Neural cell (in vitro differentiated cells): ENCODE results near the gene UGT1A8. TPM values are rescaled to one million over a fixed set of nuclear protein-coding genes. Genes with fewer than 3 reads are reported as not detected.

ENCODE experiments used
- H2AFZ ChIP-seq: fragments of 200-600, 300-800 bp; sonication (generic), shearing (Covaris generic); 2 replicates; pipeline ENCODE4 v1.6.0; 2014; ENCODE audit warnings: low read depth, mild to moderate bottlenecking, antibody characterized with exemption, low read length, moderate library complexity
- H3F3A ChIP-seq: fragments of 200-600 bp; shearing (Covaris generic); 2 replicates; pipeline ENCODE4 v1.6.1; 2016; ENCODE audit warnings: mild to moderate bottlenecking, moderate library complexity, mixed read lengths, antibody characterized with exemption, low read length; ENCODE audit not compliant: insufficient read depth, poor library complexity, severe bottlenecking
- H3K27ac ChIP-seq: fragments of 200-600, 300-800 bp; sonication (generic), shearing (Covaris generic); 2 replicates; pipeline ENCODE4 v1.5.1; 2014; ENCODE audit warnings: mild to moderate bottlenecking, low read length, moderate library complexity
- H3K27me3 ChIP-seq: fragments of 300-800, 200-600 bp; sonication (generic), shearing (Covaris generic); 2 replicates; pipeline ENCODE4 v1.6.0; 2014; ENCODE audit warnings: mild to moderate bottlenecking, low read depth, low read length, moderate library complexity; ENCODE audit not compliant: insufficient read depth
- H3K36me3 ChIP-seq: fragments of 300-800, 200-600 bp; sonication (generic), shearing (Covaris generic); 2 replicates; pipeline ENCODE4 v1.5.1; 2014; ENCODE audit warnings: mild to moderate bottlenecking, antibody characterized with exemption, low read length, moderate library complexity; ENCODE audit not compliant: insufficient read depth
- H3K4me2 ChIP-seq: fragments of 300-800, 200-600 bp; sonication (generic), shearing (Covaris generic); 2 replicates; pipeline ENCODE4 v1.6.0; 2014; ENCODE audit warnings: mild to moderate bottlenecking, low read length
- H3K4me3 ChIP-seq: fragments of 300-800, 200-600 bp; sonication (generic), shearing (Covaris generic); 2 replicates; pipeline ENCODE4 v1.5.1; 2014; ENCODE audit warnings: mild to moderate bottlenecking, low read length, moderate library complexity
- H3K79me2 ChIP-seq: fragments of 200-600 bp; shearing (Covaris generic); replicated peaks from 2 replicates; pipeline ENCODE4 v1.6.0; 2014; ENCODE audit warnings: mild to moderate bottlenecking, low read length, moderate library complexity; ENCODE audit not compliant: insufficient read depth
- H3K9ac ChIP-seq: fragments of 300-800, 200-600 bp; sonication (generic), shearing (Covaris generic); 2 replicates; pipeline ENCODE4 v1.6.1; 2016; ENCODE audit warnings: mild to moderate bottlenecking, low read length, mixed read lengths
- H3K9me2 ChIP-seq: fragments of 200-600 bp; shearing (Covaris generic); 2 replicates; pipeline ENCODE4 v1.6.1; 2016; ENCODE audit warnings: mild to moderate bottlenecking, low read length, mixed read lengths; ENCODE audit not compliant: insufficient read depth
- H3K9me3 ChIP-seq: fragments of 200-600, 300-800 bp; sonication (generic), shearing (Covaris generic); 2 replicates; pipeline ENCODE4 v1.6.1; 2016; ENCODE audit warnings: mild to moderate bottlenecking, mixed run types, low read length, moderate library complexity, mixed read lengths
- H4K20me1 ChIP-seq: fragments of 200-600 bp; shearing (Covaris generic); 2 replicates; pipeline ENCODE4 v1.6.1; 2016; ENCODE audit warnings: mild to moderate bottlenecking, mixed run types; ENCODE audit not compliant: insufficient read depth
- EP300 ChIP-seq: fragments of 450-650 bp; conservative IDR thresholded peaks from 2 replicates; pipeline ENCODE4 v1.6.1; 2014; ENCODE audit warnings: antibody characterized with exemption, mild to moderate bottlenecking, moderate library complexity; ENCODE audit not compliant: poor library complexity, severe bottlenecking
- EZH2 ChIP-seq: fragments of 200-600, 300-800 bp; shearing (Covaris generic), sonication (generic); IDR thresholded peaks from 2 replicates; pipeline ENCODE4 v1.6.1; 2014; ENCODE audit warnings: antibody characterized with exemption, low read length, borderline replicate concordance, mild to moderate bottlenecking; ENCODE audit not compliant: insufficient read depth, poor library complexity, severe bottlenecking
- MXI1 ChIP-seq: fragments of 450-650 bp; conservative IDR thresholded peaks from 2 replicates; pipeline ENCODE4 v1.6.1; 2014; ENCODE audit warnings: antibody characterized with exemption, mild to moderate bottlenecking; ENCODE audit not compliant: poor library complexity, severe bottlenecking
- POLR2AphosphoS5 ChIP-seq: IDR thresholded peaks from 2 replicates; pipeline ENCODE4 v1.6.1; 2012
- RAD21 ChIP-seq: fragments of 450-650 bp; conservative IDR thresholded peaks from 2 replicates; pipeline ENCODE4 v1.6.1; 2014; ENCODE audit warnings: antibody characterized with exemption, mild to moderate bottlenecking, moderate library complexity
- SMC3 ChIP-seq: fragments of 450-650 bp; conservative IDR thresholded peaks from 2 replicates; pipeline ENCODE4 v1.6.1; 2014; ENCODE audit warnings: antibody characterized with exemption, mild to moderate bottlenecking, moderate library complexity; ENCODE audit not compliant: poor library complexity
- TAF1 ChIP-seq: IDR thresholded peaks from 2 replicates; pipeline ENCODE4 v1.6.1; 2012; ENCODE audit warnings: low read depth
- polyA plus RNA-seq: library from polyadenylated mRNA; depleted of rRNA; stranded (reverse); fragments of >200 nt; gene quantifications from 2 replicates; pipeline ENCODE4 v1.2.3, GENCODE V29; 2014
- TF ChIP-seq, protein P1 (sequence below): IDR thresholded peaks from 2 replicates; pipeline ENCODE4 v1.6.1; 2012; ENCODE audit warnings: borderline replicate concordance
- TF ChIP-seq, protein P2 (sequence below): fragments of 450-650 bp; IDR thresholded peaks from 2 replicates; pipeline ENCODE4 v1.5.1; 2014; ENCODE audit warnings: antibody characterized with exemption, mild to moderate bottlenecking, moderate library complexity; ENCODE audit not compliant: poor library complexity, severe bottlenecking

UGT1A8 gene
- polyA plus RNA-seq, 1 donor from 2014 or later = not detected

DNA sequence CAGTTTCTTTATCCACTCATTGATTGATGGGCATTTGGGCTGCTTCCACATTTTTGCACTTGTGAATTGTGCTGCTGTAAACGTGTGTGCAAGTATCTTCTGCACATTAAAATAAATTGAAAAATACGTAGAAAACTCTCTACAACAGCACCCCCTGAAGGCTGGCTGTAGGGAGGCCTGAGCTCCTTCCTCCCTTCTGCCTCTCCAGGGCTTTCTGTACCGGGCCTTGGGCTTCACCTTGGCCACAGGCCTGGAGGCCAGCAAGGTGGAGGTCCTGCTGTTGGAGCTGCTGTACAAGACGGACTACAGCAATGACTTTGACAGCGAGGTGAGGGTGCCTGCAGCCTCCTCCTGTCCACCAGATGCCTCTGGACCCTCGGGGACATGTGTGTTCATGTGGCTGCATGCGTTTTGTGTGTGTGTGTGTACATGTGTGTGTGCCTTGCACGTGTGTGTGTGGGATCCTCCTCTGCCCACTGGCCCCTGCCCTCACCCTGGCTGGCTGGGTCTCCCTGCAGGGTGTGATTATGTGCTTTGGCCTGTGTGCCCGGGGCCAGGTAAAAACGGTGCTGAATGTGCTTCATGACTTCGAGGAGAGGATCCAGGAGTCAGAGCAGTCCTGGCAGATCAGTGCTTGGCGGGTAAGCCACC is 189.9 kb downstream of the UGT1A8 start:
- Histone ChIP-seq H3K4me2 (no peak overlapping the region), H2AFZ (no peak overlapping the region), H3K27ac (no peak overlapping the region), H3K9ac (no peak overlapping the region), H4K20me1 (no peaks in the 10 kb centered on the region), H3F3A (no peaks in the 10 kb centered on the region), H3K9me2 (no peaks in the 10 kb centered on the region), H3K79me2 (no peaks in the 10 kb centered on the region), H3K4me3 (no peak overlapping the region), H3K27me3 (no peaks in the 10 kb centered on the region), H3K36me3 (no peaks in the 10 kb centered on the region), H3K9me3 (no peaks in the 10 kb centered on the region)
- TF ChIP-seq POLR2AphosphoS5 (no peak), SMC3 (no peak), MXI1 (no peak), TAF1 (no peak), EP300 (no peak), RAD21 (no peak), EZH2 (no peak)
- TF ChIP-seq, protein P1, sequence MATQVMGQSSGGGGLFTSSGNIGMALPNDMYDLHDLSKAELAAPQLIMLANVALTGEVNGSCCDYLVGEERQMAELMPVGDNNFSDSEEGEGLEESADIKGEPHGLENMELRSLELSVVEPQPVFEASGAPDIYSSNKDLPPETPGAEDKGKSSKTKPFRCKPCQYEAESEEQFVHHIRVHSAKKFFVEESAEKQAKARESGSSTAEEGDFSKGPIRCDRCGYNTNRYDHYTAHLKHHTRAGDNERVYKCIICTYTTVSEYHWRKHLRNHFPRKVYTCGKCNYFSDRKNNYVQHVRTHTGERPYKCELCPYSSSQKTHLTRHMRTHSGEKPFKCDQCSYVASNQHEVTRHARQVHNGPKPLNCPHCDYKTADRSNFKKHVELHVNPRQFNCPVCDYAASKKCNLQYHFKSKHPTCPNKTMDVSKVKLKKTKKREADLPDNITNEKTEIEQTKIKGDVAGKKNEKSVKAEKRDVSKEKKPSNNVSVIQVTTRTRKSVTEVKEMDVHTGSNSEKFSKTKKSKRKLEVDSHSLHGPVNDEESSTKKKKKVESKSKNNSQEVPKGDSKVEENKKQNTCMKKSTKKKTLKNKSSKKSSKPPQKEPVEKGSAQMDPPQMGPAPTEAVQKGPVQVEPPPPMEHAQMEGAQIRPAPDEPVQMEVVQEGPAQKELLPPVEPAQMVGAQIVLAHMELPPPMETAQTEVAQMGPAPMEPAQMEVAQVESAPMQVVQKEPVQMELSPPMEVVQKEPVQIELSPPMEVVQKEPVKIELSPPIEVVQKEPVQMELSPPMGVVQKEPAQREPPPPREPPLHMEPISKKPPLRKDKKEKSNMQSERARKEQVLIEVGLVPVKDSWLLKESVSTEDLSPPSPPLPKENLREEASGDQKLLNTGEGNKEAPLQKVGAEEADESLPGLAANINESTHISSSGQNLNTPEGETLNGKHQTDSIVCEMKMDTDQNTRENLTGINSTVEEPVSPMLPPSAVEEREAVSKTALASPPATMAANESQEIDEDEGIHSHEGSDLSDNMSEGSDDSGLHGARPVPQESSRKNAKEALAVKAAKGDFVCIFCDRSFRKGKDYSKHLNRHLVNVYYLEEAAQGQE = no peak
- TF ChIP-seq, protein P2, sequence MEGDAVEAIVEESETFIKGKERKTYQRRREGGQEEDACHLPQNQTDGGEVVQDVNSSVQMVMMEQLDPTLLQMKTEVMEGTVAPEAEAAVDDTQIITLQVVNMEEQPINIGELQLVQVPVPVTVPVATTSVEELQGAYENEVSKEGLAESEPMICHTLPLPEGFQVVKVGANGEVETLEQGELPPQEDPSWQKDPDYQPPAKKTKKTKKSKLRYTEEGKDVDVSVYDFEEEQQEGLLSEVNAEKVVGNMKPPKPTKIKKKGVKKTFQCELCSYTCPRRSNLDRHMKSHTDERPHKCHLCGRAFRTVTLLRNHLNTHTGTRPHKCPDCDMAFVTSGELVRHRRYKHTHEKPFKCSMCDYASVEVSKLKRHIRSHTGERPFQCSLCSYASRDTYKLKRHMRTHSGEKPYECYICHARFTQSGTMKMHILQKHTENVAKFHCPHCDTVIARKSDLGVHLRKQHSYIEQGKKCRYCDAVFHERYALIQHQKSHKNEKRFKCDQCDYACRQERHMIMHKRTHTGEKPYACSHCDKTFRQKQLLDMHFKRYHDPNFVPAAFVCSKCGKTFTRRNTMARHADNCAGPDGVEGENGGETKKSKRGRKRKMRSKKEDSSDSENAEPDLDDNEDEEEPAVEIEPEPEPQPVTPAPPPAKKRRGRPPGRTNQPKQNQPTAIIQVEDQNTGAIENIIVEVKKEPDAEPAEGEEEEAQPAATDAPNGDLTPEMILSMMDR = no peak

DNA sequence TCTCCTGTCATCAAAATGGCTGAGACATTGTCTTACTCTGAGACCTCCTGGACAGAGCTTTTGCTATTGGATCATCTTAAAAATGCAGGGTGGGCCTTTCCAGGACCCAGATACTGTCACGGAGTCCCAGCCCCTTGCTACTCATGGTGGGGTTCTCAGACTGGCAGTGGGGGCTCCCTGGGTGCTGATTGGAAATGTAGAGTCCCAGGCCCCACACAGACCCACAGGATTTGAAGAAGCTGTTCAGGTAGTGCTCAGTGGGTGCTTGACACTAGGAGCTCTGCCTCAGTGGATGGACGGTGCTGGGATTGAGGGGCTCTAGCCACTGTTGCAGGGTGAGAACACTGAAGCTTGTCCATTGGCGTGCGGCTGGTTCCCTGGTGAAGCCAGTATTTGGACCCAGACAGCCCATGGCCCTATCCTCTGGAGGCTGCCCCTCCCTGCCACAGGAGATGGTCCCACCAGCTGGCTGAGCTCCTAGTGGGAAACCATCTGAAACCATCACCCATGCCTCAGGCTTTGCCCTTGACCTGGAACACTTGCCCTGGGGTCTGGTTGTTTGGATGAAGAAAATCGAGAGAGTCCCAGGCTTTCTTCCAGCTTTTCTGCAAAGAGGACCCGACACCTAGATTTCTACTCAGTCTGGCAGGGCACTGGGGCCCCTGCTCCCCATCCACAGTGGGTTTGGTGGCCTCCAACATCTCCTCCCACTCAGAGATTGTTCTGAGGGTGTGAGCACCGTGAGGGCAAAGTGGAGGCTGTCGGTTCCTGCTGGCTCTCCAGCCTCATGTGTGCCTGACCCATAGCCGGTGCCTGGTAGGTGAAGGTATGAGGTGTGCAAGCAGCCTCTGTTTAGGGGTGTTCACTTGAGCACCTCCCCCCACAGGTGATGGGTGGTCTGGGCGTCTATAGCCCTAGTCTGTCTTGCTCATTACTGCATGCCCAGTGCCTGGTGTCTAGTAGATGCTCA is 190.8 kb downstream of the UGT1A8 start:
- H3F3A ChIP-seq = no peaks in the 10 kb centered on the region
- H3K4me3 ChIP-seq = no peak overlapping the region

More for the DNA sequence above, 190.8 kb downstream of the UGT1A8 start:
- TF ChIP-seq TAF1 (no peak), EP300 (no peak), MXI1 (no peak), SMC3 (no peak), POLR2AphosphoS5 (no peak), RAD21 (no peak)
- TF ChIP-seq, protein P1 = no peak
- Histone ChIP-seq H3K27ac (no peak overlapping the region), H3K9me3 (no peaks in the 10 kb centered on the region), H3K9me2 (no peaks in the 10 kb centered on the region), H3K27me3 (no peaks in the 10 kb centered on the region), H3K9ac (no peak overlapping the region), H3K79me2 (no peaks in the 10 kb centered on the region), H3K4me2 (no peak overlapping the region), H2AFZ (no peak overlapping the region), H4K20me1 (no peaks in the 10 kb centered on the region), H3K36me3 (no peaks in the 10 kb centered on the region)
